HepG2 (cell line): ENCODE data around the gene KMT2A. TPM values are rescaled to one million over a fixed set of nuclear protein-coding genes. Genes with fewer than 3 reads are reported as not detected.
A peak's percentile ranks its signal among the peaks of the same experiment; 100 is the strongest.

Experiments
- ATAC-seq: fragments of 200-7000 bp; cut with Tn5 transposase; 3 replicates; pipeline ENCODE4 v1.9.1; 2020; ENCODE audit warnings: mild to moderate bottlenecking, moderate library complexity
- BruUV-seq: library from RNA; stranded (reverse); fragments of 400-500 nt; replicated peaks from 2 replicates; lab custom pipeline; 2021; lab: Mats Ljungman, UMichigan
- CTCF ChIA-PET: fragments of 300-600 bp; formaldehyde crosslinking; extraction: SDS; loops from one replicate; lab custom pipeline; 2021; ENCODE audit warnings: low total read pairs, inconsistent platforms, low intra/inter-chr PET ratio; lab: Yijun Ruan, JAX
- POLR2A ChIA-PET: fragments of 350-600 bp; sonication (Branson Sonifier 250); formaldehyde crosslinking; loops from one replicate; lab custom pipeline; 2020; ENCODE audit warnings: antibody characterized with exemption, inconsistent platforms; lab: Yijun Ruan, JAX
- DNase-seq: peaks from one replicate; pipeline ENCODE4 v3.0.0-alpha.2; 2015; ENCODE audit warnings: low spot score
- FAIRE-seq: peaks from 3 replicates; lab custom pipeline; 2011; peaks lifted over from hg19 to GRCh38; lab: Jason Lieb, UNC
- H2AFZ ChIP-seq: one replicate; pipeline ENCODE4 v1.6.1; 2011; ENCODE audit warnings: low read length, inconsistent platforms
- H3K27ac ChIP-seq: fragments of 300-600 bp; 3 replicates; pipeline ENCODE4 v1.8.0; 2011; ENCODE audit warnings: mixed run types, mild to moderate bottlenecking, mixed read lengths, low read length, inconsistent platforms; ENCODE audit not compliant: insufficient read depth; ENCODE audit errors: extremely low read length
- H3K27me3 ChIP-seq, 2 experiments: fragments of 200-600 bp in 1 of 2; 2 replicates in 1 of 2; 3 replicates in 1 of 2; pipeline versions ENCODE4 v1.6.0 to v1.8.0; 2011; ENCODE audit warnings: low read length in 2 of 2, mild to moderate bottlenecking in 2 of 2, moderate library complexity in 2 of 2, inconsistent platforms in 1 of 2; ENCODE audit not compliant: insufficient read depth in 2 of 2, control insufficient read depth in 1 of 2
- H3K36me3 ChIP-seq, 2 experiments: fragments of 200-600 bp in 1 of 2; replicated peaks in 1 of 2; 2 replicates in 1 of 2; 3 replicates in 1 of 2; pipeline versions ENCODE4 v1.5.1 to v1.8.0; 2011; ENCODE audit warnings: low read length in 2 of 2, inconsistent platforms in 1 of 2; ENCODE audit not compliant: insufficient read depth in 2 of 2, control insufficient read depth in 1 of 2
- H3K4me1 ChIP-seq: 2 replicates; pipeline ENCODE4 v1.5.1; 2012; ENCODE audit warnings: low read length, inconsistent platforms; ENCODE audit not compliant: insufficient read depth
- H3K4me2 ChIP-seq: 2 replicates; pipeline ENCODE4 v1.6.0; 2011; ENCODE audit warnings: low read depth, low read length, inconsistent platforms
- H3K4me3 ChIP-seq, 3 experiments: fragments of 200-600 bp in 1 of 3; sonication (generic), shearing (Covaris generic) in 1 of 3; replicated peaks in 1 of 3; 2 replicates each; pipeline ENCODE4 v1.5.1; 2011 to 2016; ENCODE audit warnings: low read length in 3 of 3, inconsistent platforms in 2 of 3, low read depth in 2 of 3, mild to moderate bottlenecking in 2 of 3, control low read depth in 1 of 3, mixed read lengths in 1 of 3; ENCODE audit not compliant: insufficient read depth in 1 of 3
- H3K79me2 ChIP-seq: one replicate; pipeline ENCODE4 v1.6.1; 2011; ENCODE audit warnings: low read length, inconsistent platforms; ENCODE audit not compliant: insufficient read depth
- H3K9ac ChIP-seq: 2 replicates; pipeline ENCODE4 v1.6.0; 2011; ENCODE audit warnings: mild to moderate bottlenecking, low read depth, low read length, inconsistent platforms; ENCODE audit not compliant: insufficient read depth
- H3K9me3 ChIP-seq: 2 replicates; pipeline ENCODE4 v1.5.1; 2012; ENCODE audit warnings: mild to moderate bottlenecking, low read length
- H4K20me1 ChIP-seq: 2 replicates; pipeline ENCODE4 v1.6.0; 2011; ENCODE audit warnings: inconsistent platforms, mild to moderate bottlenecking, low read length, moderate library complexity; ENCODE audit not compliant: insufficient read depth
- KLF15 ChIP-seq: sonication (generic); formaldehyde crosslinking; IDR thresholded peaks from 2 replicates; pipeline ENCODE4 v1.8.1; 2023; ENCODE audit warnings: borderline replicate concordance, mild to moderate bottlenecking, inconsistent platforms, missing genetic modification reagents, mixed read lengths
- MAFG ChIP-seq: sonication (generic); formaldehyde crosslinking; IDR thresholded peaks from 2 replicates; pipeline ENCODE4 v1.5.1; 2020; ENCODE audit warnings: mild to moderate bottlenecking, missing genetic modification reagents
- NR2F6 ChIP-seq, 2 experiments: IDR thresholded peaks; 2 replicates each; pipeline ENCODE4 v1.6.1; 2016; ENCODE audit warnings: antibody characterized with exemption in 1 of 2, mild to moderate bottlenecking in 1 of 2
- PTBP1 ChIP-seq: fragments of 200-400 bp; formaldehyde crosslinking; IDR thresholded peaks from 2 replicates; pipeline ENCODE4 v1.6.1; 2018; ENCODE audit warnings: low read length, low read depth; ENCODE audit not compliant: poor library complexity, severe bottlenecking
- STAG1 ChIP-seq: sonication (generic); formaldehyde crosslinking; IDR thresholded peaks from 2 replicates; pipeline ENCODE4 v1.4.0; 2020; ENCODE audit warnings: missing genetic modification reagents
- ZNF550 ChIP-seq: sonication (generic); formaldehyde crosslinking; IDR thresholded peaks from 2 replicates; pipeline ENCODE4 v1.4.0; 2020; ENCODE audit warnings: mild to moderate bottlenecking, missing genetic modification reagents, borderline replicate concordance
- WGBS: methylation state at CpG from one replicate; pipeline ENCODE4 v1.1.6; 2017; ENCODE audit warnings: low lambda C conversion rate; 5-methylcytosine and 5-hydroxymethylcytosine counted together
- in situ Hi-C: cut with HindIII; loops from 2 replicates; pipeline ENCODE4 v1.10.0; 2017; ENCODE audit warnings: low pct_unique_long_range_greater_than_20kb; ENCODE audit not compliant: extremely low pct_ligation_motif_present
- intact Hi-C: fragments of 100-400 bp; cut with micrococcal nuclease; formaldehyde crosslinking; loops from one replicate; pipeline ENCODE4 v1.10.0; 2022; ENCODE audit not compliant: unreplicated experiment
- polyA plus RNA-seq, 8 experiments: library from polyadenylated mRNA; depleted of rRNA in 3 of 8; stranded (reverse) in 7 of 8; unstranded in 1 of 8; fragments of >200 nt; fragmentation: Illumina TruSeq in 4 of 8; extraction: Trizol in 4 of 8; gene quantifications; 2 replicates each; pipeline versions ENCODE4 v1.2.1 to v1.2.3, GENCODE V29; 2011 to 2016; ENCODE audit warnings: low read depth in 4 of 8, missing spikeins in 1 of 8, mixed read lengths in 1 of 8; ENCODE audit not compliant: insufficient read depth in 1 of 8
- total RNA-seq, 5 experiments: library from RNA; depleted of rRNA; stranded (reverse); fragments of >200 nt; fragmentation: Illumina TruSeq; extraction: Trizol; gene quantifications; 2 replicates each; pipeline ENCODE4 v1.2.3, GENCODE V29; 2016; ENCODE audit warnings: low read depth in 1 of 5
- TF ChIP-seq, protein P1 (sequence below): fragments of 450-650 bp; IDR thresholded peaks from 2 replicates; pipeline ENCODE4 v1.6.1; 2016
- TF ChIP-seq, protein P2 (sequence below): sonication (generic); formaldehyde crosslinking; IDR thresholded peaks from 2 replicates; pipeline ENCODE4 v1.5.0; 2020; ENCODE audit warnings: mild to moderate bottlenecking, missing genetic modification reagents

The KMT2A gene
- total and polyA plus RNA-seq, 2 of the 13 experiments (the other 11 are each of a cell fraction or from before 2014, with no cell fraction given): 12.4 to 20.0 TPM

DNA sequence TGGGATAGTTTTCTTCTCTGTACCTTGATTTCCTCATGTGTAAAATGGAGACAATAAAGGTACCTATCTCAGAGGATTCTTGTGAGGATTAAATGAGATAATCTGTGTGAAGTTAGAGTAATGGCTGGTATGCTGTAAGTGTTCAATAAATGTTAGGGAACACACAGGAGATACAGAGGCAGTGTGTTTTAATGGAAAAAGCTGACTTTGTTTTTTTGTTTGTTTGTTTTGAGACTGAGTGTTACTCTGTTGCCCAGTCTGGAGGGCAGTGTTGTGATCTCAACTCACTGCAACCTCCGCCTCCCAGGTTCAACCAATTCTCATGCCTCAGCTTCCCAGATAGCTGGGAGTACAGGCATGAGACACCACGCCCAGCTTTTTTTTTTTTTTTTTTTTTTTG lies 133.4 kb downstream of the KMT2A start:
- DNase-seq: no peak
- no TSS peak for BruUV-seq
- H3K27me3 ChIP-seq: no peaks in the 10 kb centered on the region; a peak in 1 of 5 replicates
- no peak for FAIRE-seq
- no peak for ATAC-seq
- peaks cover 25% of the 10 kb centered on the region for H3K79me2 ChIP-seq
- WGBS: 80% methylated on average over 2 of the region's 2 CpGs
- peaks cover 42% of the 10 kb centered on the region for H3K4me1 ChIP-seq
- no peak overlapping the region for H3K4me2 ChIP-seq
- no peak overlapping the region for H3K9ac ChIP-seq
- ChIA-PET POLR2A (no interaction called here), CTCF (no interaction called here)
- no peak for TF ChIP-seq MAFG (CRISPR knock-in tag)
- TF ChIP-seq, protein P1, sequence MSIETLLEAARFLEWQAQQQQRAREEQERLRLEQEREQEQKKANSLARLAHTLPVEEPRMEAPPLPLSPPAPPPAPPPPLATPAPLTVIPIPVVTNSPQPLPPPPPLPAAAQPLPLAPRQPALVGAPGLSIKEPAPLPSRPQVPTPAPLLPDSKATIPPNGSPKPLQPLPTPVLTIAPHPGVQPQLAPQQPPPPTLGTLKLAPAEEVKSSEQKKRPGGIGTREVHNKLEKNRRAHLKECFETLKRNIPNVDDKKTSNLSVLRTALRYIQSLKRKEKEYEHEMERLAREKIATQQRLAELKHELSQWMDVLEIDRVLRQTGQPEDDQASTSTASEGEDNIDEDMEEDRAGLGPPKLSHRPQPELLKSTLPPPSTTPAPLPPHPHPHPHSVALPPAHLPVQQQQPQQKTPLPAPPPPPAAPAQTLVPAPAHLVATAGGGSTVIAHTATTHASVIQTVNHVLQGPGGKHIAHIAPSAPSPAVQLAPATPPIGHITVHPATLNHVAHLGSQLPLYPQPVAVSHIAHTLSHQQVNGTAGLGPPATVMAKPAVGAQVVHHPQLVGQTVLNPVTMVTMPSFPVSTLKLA: no peak
- TF ChIP-seq STAG1 (CRISPR knock-in tag): no peak
- TF ChIP-seq ZNF550 (CRISPR knock-in tag): no peak
- no peak for TF ChIP-seq KLF15
- no peaks in the 10 kb centered on the region for H3K9me3 ChIP-seq
- no peak overlapping the region for H3K27ac ChIP-seq
- peaks cover 16% of the 10 kb centered on the region for H4K20me1 ChIP-seq
- intact Hi-C loops: loop anchor here (5.0 to 10.0 kb wide), 2 partner anchors 38 to 85 kb away; partner anchors contain the start of gene PHLDB1
- no peaks in the 10 kb centered on the region; a peak in 1 of 5 replicates for H3K36me3 ChIP-seq
- in situ Hi-C loops: loop anchor here (5.0 kb wide), 1 partner anchor 37 kb away; the partner anchor contains the start of gene TMEM25
- H3K4me3 ChIP-seq: no peak overlapping the region
- no peak overlapping the region for H2AFZ ChIP-seq

DNA sequence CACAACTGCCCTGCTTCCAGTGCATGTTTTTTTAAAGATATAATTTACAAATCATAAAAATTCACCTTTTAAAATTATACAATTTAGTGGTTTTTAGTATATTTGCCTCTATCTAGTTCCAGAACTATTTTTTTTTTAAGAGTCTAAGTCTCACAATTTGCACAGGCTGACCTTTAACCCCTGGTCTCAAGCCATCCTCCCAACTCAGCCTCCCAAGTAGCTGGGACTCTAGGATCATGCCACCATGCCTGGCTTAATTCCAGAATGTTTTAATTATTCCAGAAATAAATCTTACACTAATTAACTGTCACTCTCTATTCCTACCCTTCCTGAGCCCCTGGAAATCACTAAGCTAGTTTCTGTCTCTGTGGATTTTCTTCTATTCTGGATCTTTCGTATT lies 134.5 kb downstream of the KMT2A start:
- intact Hi-C loops (loop anchor here (5.0 kb wide), 1 partner anchor 37 kb away; the partner anchor contains the start of gene PHLDB1), in situ Hi-C loops (no loop called here)
- no peaks in the 10 kb centered on the region for H3K9me3 ChIP-seq
- no peak overlapping the region for H2AFZ ChIP-seq
- WGBS: 91% methylated on average over 1 of the region's 1 CpG
- H3K4me3 ChIP-seq: no peak overlapping the region
- no peak for DNase-seq
- H3K4me1 ChIP-seq: peaks cover 47% of the 10 kb centered on the region
- FAIRE-seq: no peak
- H3K4me2 ChIP-seq: no peak overlapping the region
- TF ChIP-seq PTBP1 (no peak), NR2F6 (IDR thresholded peaks at IDR 0.05) (peak; percentile 40; the same call in 1 of the 2 replicates), NR2F6 (CRISPR knock-in tag; IDR thresholded peaks at IDR 0.05) (0 out of 2 replicates have a peak, but pooled peaks have one; percentile 10)
- TF ChIP-seq, protein P2, sequence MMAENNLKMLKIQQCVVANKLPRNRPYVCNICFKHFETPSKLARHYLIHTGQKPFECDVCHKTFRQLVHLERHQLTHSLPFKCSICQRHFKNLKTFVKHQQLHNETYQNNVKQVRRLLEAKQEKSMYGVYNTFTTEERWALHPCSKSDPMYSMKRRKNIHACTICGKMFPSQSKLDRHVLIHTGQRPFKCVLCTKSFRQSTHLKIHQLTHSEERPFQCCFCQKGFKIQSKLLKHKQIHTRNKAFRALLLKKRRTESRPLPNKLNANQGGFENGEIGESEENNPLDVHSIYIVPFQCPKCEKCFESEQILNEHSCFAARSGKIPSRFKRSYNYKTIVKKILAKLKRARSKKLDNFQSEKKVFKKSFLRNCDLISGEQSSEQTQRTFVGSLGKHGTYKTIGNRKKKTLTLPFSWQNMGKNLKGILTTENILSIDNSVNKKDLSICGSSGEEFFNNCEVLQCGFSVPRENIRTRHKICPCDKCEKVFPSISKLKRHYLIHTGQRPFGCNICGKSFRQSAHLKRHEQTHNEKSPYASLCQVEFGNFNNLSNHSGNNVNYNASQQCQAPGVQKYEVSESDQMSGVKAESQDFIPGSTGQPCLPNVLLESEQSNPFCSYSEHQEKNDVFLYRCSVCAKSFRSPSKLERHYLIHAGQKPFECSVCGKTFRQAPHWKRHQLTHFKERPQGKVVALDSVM (CRISPR knock-in tag): peak; percentile 38
- no peaks in the 10 kb centered on the region; a peak in 1 of 5 replicates for H3K27me3 ChIP-seq
- peaks cover 36% of the 10 kb centered on the region for H3K79me2 ChIP-seq
- peaks cover 26% of the 10 kb centered on the region for H4K20me1 ChIP-seq
- H3K36me3 ChIP-seq: no peaks in the 10 kb centered on the region; a peak in 1 of 5 replicates
- no peak overlapping the region for H3K27ac ChIP-seq
- CTCF ChIA-PET: no interaction called here
- no TSS peak for BruUV-seq
- no peak overlapping the region for H3K9ac ChIP-seq
- ATAC-seq: no peak
- POLR2A ChIA-PET: no interaction called here
